RWPE1 (cell line): Measurements from ENCODE around the gene MAMDC4.

ENCODE experiments used
- CTCF ChIA-PET: fragments of 350-600 bp; sonication (Branson Sonifier 250); formaldehyde crosslinking; extraction: SDS; loops from one replicate; lab custom pipeline; 2021; lab: Yijun Ruan, JAX
- POLR2A ChIA-PET: fragments of 400-600 bp; formaldehyde crosslinking; extraction: SDS; loops from one replicate; lab custom pipeline; 2020; ENCODE audit warnings: antibody characterized with exemption; ENCODE audit not compliant: low non-redundant PET; lab: Yijun Ruan, JAX
- DNase-seq: peaks from one replicate; pipeline ENCODE4 v3.0.0; 2012; ENCODE audit warnings: low spot score
- H3K27ac ChIP-seq: fragments of 450-650 bp; 2 replicates; pipeline ENCODE4 v1.5.1; 2017
- CTCF ChIP-seq: fragments of 450-650 bp; conservative IDR thresholded peaks from 2 replicates; pipeline ENCODE4 v1.5.1; 2017; ENCODE audit warnings: low read depth, mild to moderate bottlenecking

The MAMDC4 gene

GRCh38 chr9:136814725-136815421 lies 37.3 kb upstream of the MAMDC4 start:
- TF ChIP-seq CTCF, result no peak
- no peak for DNase-seq
- ChIA-PET POLR2A (no interaction called here), CTCF (interaction anchor here (0.6 to 1.1 kb wide), 2 partner anchors 9 to 22 kb away, joined by 3 to 5 read pairs; no protein-coding TSS in a partner anchor)
- peak overlapping the region; percentile 8; the same call in 1 of the 2 replicates for H3K27ac ChIP-seq

- H3K27ac ChIP-seq, result peak overlapping the region; percentile 8; the same call in 1 of the 2 replicates
- no peak for DNase-seq
- ChIA-PET POLR2A (no interaction called here), CTCF (interaction anchor here (1.1 kb wide), 1 partner anchor 9 kb away, joined by 5 read pairs; no protein-coding TSS in a partner anchor)
- TF ChIP-seq CTCF, result no peak
Measured at GRCh38 chr9:136815422-136815782, 36.7 kb upstream of the MAMDC4 start.

- DNase-seq, result no peak
- POLR2A ChIA-PET, result no interaction called here
- CTCF ChIA-PET, result no interaction called here
- TF ChIP-seq CTCF, result no peak
- no peak overlapping the region for H3K27ac ChIP-seq
Measured at GRCh38 chr9:136820971-136821825, 30.9 kb upstream of the MAMDC4 start.

- ChIA-PET POLR2A (no interaction called here), CTCF (interaction anchor here (0.6 kb wide), 1 partner anchor 61 kb away, joined by 4 read pairs; no protein-coding TSS in a partner anchor)
- TF ChIP-seq CTCF, result no peak
- no peak for DNase-seq
- 0 out of 2 replicates have a peak overlapping the region, but pooled peaks have one; percentile 1 for H3K27ac ChIP-seq
Measured at GRCh38 chr9:136821826-136822544, 30.2 kb upstream of the MAMDC4 start.

DNA sequence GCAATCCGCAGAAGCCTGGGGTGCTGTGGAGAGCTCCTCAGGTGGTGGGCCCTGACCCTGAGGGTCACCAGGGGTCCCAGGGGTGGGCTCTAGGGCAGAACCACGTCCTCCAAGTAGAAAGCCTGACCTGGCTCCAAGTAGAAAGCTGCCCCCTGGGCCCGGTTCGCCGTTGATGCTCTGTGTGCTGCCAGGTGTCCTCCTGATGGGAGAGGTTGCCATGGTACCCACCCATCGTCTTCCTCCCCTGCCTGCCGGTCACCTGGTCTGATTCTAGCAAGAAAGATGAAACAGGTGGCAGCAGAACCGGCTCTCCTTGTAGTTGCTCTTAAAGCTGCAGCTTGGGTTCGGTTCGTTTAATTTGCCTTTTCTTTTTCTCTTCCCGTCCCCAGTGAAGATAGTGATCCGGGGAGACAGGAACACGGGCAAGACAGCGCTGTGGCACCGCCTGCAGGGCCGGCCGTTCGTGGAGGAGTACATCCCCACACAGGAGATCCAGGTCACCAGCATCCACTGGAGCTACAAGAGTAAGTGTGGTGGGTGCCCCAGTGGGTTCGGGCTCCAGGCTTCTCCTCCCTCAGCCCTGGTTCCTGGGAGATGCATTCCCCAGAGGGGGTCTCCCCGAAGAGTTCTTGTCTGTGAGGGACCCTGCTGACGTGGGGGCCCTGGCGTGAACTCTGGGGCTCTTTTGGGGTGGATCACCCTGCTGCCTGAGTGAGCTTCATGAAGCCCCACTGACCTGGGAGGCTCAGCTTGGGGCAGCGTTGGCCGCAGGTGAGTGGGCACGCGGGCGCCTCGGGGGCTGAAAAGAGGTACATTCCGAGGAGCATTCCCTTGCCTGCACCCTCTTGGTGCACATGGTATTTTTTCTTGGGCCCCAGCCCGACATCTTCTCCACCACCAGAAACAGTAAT lies 28.8 kb upstream of the MAMDC4 start:
- peak overlapping the region; percentile 9; the same call in 1 of the 2 replicates for H3K27ac ChIP-seq
- TF ChIP-seq CTCF, result no peak
- CTCF ChIA-PET, result interaction anchor here (0.6 to 1.2 kb wide), 5 partner anchors 9 to 201 kb away, joined by 3 to 5 read pairs (median 3); partner anchors contain the start of gene AJM1
- DNase-seq, result no peak
- POLR2A ChIA-PET, result interaction anchor here (0.7 kb wide), 1 partner anchor 13 kb away, joined by 5 read pairs; no protein-coding TSS in a partner anchor
